Omental fat pad (tissue), 4 donors: Measurements from ENCODE around the gene YEATS4. TPM values are rescaled to one million over a fixed set of nuclear protein-coding genes. Genes with fewer than 3 reads are reported as not detected.

Experiments used
- ATAC-seq: fragments of 150-250 bp; one replicate; pipeline ENCODE4 v1.9.1; 2016; ENCODE audit warnings: mild to moderate bottlenecking, moderate library complexity; ENCODE audit not compliant: low FRiP score
- DNase-seq: peaks from one replicate; pipeline ENCODE4 v3.0.0-alpha.2; 2019; ENCODE audit warnings: low spot score
- CTCF ChIP-seq, 3 donors: fragments of 450-650 bp; IDR thresholded peaks; one replicate each; pipeline ENCODE4 v1.5.1; 2016 to 2017; ENCODE audit warnings: antibody characterized with exemption in 3 of 3, mild to moderate bottlenecking in 3 of 3, moderate library complexity in 2 of 3
- total RNA-seq, 4 donors: library from RNA; depleted of rRNA; stranded (reverse); fragments of >200 nt; gene quantifications; one replicate each; pipeline ENCODE4 v1.1.0, GENCODE V29; 2016

YEATS4 gene
- total RNA-seq, 4 donors from 2014 or later, result 6.0 to 10.6 (median 7.0) TPM

- ATAC-seq, result no peak
- DNase-seq, result no peak
- no peak for TF ChIP-seq CTCF (IDR thresholded peaks at IDR 0.05)
These were observed 30.3 kb downstream of the YEATS4 start for GRCh38 chr12:69389831-69390230.

- TF ChIP-seq CTCF (IDR thresholded peaks at IDR 0.05), result no peak
- no peak for ATAC-seq
These were observed 32.8 kb downstream of the YEATS4 start for GRCh38 chr12:69392179-69392928.

GRCh38 chr12:69396041-69396440 lies 36.5 kb downstream of the YEATS4 start:
- DNase-seq (no peak), ATAC-seq (no peak)
- TF ChIP-seq CTCF (IDR thresholded peaks at IDR 0.05), result no peak

More at GRCh38 chr12:69392179-69392928, 32.8 kb downstream of the YEATS4 start:
- DNase-seq, result no peak

GRCh38 chr12:69396963-69397362 lies 37.4 kb downstream of the YEATS4 start:
- DNase-seq, result no peak
- TF ChIP-seq CTCF (IDR thresholded peaks at IDR 0.05), result no peak
- no peak for ATAC-seq

GRCh38 chr12:69397978-69398377 lies 38.4 kb downstream of the YEATS4 start:
- DNase-seq (no peak), ATAC-seq (no peak)
- no peak for TF ChIP-seq CTCF (IDR thresholded peaks at IDR 0.05)

- no peak for TF ChIP-seq CTCF (IDR thresholded peaks at IDR 0.05)
- DNase-seq, result no peak
- ATAC-seq, result no peak
These were observed 42.4 kb downstream of the YEATS4 start for GRCh38 chr12:69401940-69402339.
